GM21723 (cell line): Measurements from ENCODE around the gene CHD3.
A peak's percentile ranks its signal among the peaks of the same experiment; 100 is the strongest.

Source experiments
- ATAC-seq: cut with Tn5 transposase; IDR thresholded peaks from one replicate; pipeline ENCODE4 v1.9.1; 2021; ENCODE audit warnings: mild to moderate bottlenecking, moderate library complexity; ENCODE audit not compliant: unreplicated experiment

The CHD3 gene

DNA sequence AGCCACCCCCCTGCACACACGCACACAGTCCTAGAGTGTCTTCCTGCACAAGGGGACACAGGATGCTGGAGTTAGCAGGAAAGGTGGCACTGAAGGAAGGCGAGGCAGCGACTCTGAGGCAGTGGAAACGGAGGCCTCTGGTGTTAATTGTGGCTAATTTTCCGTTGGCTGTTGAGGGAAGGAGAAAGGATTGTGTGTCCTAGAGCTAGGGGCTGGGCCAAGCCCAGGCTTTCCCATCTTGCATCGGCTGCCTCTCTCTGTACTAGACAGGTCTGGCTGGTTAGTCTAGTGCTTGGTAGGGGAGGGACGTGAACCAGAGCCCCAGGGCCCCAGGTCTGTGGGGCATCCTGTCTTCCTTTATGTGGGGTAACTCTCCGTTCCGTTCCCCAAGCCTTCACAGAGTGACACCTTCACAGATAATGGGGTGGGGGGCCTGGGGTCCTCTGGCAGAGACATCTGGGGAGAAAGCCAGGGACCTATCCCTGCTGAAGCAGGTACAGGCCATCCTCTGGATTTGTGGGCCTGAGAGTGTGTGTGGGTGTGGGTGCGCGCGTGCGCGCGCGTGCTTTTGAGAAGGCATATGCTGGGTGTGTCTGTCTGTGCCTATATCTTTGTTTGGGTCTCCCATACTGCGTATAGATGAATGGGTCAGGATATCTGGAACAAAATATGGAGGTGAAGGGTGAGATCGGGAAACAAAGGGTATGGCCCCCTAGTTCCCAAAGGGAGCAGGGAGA, at the start of gene CHD3:
Gene CHD3, plus strand, starts transcription at position 606 of the 737 bp plus-strand sequence. CDS start 212 bp downstream, outside the sequence.
- ATAC-seq = no peak

DNA sequence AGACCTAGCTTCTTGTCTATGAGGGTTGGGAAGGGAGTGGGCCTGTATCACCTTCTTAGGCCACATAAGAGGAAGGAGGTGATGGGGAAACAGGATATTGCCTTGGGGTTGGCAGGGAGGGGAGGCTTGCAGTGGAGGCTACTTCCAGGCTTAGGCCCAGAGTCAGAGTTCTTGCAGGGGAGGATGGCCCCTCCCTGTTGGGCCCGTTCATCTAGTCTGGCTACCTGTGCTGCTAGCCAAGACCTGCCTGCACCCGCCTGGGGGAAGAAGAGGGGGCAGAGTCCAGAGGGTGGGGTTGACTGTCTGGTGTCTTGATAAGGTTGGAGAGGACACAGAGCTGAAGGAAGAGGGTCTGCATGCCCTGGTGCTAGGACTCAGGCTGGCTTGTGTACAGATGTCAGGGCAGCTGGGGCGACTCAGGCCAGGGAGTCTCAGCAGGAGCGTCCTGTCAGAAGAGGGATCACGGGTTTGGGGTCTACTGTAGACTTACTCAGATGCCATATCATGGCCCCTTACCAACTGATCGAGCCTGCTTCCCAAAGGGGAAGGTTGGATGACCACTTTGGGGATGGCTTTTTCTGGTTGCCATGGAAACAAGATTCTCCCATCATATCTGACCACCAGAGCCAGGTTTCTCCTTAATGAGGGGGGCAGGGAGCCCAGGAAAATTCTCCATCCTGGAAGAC, 49.3 kb upstream of the CHD3 start:
- no peak for ATAC-seq

DNA sequence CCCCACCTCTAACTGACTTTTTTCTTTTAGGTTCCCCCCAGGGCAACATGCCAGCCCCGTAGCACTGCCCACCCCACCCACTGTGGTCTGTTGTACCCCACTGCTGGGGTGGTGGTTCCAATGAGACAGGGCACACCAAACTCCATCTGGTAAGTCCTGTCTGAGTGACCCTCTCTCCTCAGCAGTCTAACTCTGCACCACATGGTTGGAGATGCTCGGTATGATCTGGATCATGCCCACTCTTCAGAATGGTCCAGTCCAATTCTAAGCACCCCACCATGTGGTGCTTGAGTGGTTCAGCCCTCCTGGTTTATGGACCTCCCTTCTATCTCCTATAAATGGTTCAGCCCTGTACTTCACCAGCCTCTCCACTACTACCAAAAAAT, 48.7 kb upstream of the CHD3 start:
- no peak for ATAC-seq

DNA sequence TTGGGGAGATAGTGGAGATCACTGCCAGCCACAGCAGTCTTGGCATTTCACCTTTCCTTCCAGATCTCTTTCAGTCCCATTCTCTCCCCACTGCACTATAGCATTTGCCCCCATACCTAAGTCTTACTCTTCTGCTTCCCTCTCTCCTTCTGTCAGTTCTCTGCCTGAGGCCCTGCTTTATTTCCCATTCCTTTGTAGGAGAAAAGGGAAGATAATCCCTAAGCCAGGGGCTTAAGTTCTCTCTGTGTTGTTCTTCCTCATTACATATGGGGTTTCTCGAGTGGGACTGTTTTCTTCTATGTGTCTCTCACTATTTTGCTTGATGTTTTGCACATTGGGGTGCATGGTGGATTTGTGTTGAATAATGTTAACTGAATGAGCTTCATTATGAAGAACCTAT, 48.1 kb upstream of the CHD3 start:
- ATAC-seq = no peak

DNA sequence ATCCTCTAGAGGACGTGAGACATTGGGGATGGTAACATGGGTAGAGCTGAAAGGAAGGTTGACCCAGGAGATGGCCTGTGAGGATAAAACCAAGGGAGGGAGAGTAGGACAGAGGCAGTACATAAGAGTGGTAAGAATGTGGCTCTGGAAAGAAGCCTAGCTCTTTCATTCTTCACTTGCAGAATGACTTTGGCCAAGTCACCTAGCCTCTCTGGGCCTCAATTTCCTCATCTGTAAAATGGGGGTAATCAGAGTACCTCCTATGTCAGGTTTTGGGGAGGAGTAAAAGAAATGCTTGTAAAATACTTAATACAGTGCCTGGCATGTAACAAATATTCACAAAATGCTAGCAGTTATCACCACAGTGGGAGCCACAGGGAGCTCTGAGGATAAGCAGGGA, 47.7 kb upstream of the CHD3 start:
- ATAC-seq = no peak

DNA sequence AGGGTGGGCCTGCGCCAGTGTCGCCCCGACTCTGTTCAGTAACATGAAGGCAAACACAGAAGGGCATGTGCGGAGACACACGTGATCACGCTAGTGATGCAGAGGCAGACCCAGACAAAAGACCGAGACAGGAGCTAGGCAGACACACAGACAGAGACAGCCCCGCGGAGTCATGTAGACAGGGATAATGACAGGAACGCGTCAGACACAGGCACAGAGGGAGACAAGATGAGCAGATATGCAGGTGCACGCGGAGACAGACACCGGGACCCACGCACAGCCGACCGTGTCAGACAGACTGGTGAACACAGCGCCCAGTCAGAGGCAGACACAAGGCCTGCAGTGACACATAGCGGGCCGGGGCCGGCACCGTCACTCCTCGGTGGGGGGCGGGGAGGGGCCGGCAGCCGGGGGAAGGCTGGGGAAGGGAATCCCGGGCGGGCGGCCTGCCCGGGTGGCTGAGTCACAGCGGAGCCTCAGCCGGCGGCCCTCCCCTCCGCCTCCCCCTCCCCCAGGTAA, 47.1 kb upstream of the CHD3 start:
- ATAC-seq = no peak

DNA sequence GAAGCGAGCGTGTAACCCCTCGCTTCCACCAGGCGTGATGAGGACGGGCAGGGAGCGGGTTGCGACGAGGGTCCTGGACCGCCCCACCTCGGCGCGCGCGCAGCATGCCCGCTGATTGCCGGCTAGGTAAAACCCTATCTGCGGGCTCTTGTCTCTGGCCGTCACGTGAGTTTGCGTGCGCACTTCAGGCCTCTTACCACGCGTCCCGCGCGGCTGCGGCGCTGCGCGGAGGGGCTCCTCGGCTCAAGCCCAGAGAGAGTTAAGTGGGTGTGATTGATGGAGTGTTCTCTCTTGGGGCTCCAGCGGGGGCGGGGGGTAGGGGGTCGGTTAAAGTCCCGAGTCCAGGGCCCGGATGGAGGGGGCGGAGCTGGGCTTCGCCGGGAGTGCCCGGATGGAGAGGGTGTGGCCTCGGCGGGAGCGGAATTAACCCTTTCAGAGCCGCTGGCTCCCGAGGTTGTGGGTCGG, 46.6 kb upstream of the CHD3 start:
- ATAC-seq = no peak

DNA sequence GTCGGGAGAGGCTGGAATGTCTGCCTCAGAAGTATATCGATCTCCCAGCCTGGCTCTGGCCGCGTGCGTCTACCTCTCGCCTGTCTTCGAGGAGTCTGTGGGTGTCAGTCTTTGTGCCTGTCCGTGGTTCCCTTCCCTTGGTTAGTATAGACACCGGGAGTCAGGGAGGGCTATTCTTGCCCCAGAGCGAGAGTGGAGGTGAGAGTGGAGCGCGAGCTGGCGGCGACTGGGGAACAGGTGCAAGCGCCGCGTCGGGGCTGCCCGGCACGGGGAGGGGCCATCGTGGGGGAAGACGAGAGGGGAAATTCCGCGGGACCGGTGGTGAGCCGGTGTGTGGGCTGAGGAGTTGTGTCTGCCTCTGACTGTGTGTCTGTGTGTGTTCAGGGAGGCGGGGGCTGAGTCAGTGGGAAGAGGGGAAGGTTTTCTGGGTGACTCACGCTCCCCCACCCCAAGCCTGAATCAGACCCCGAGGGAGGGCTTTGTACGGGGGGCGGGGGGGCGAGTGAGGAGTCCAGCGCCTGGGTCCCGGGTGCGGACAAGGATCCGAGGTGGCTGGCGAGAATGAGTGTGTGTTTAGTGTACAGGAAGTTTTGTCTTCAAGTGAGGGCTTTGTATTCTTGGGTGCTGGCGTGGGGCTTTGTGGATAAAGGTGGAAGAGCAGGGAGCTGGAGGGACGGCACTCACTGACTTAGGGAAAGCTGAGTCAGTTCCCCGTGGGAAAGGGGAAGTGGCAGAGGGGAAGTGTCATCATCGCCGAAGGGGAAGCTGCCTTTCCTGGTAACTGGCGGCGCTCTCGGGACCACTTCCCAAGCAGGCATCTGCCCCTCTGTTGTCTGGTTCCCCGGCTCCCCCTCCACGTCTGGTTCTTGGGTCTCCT, 46.0 kb upstream of the CHD3 start:
- no peak for ATAC-seq

DNA sequence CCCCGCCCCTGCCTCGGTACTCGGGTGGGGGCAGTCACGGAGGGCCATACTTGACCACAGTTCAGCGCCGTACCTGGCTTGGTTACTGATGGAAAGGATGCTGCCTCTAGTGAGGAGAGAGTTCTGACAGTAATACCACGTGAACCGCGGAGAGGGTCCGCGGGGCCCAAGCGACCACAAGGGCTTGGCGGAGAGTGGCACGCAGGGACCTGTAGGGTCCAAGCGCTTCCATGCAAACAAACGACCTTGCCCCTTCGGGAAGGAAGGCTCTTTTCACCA, 45.4 kb upstream of the CHD3 start:
- no peak for ATAC-seq

DNA sequence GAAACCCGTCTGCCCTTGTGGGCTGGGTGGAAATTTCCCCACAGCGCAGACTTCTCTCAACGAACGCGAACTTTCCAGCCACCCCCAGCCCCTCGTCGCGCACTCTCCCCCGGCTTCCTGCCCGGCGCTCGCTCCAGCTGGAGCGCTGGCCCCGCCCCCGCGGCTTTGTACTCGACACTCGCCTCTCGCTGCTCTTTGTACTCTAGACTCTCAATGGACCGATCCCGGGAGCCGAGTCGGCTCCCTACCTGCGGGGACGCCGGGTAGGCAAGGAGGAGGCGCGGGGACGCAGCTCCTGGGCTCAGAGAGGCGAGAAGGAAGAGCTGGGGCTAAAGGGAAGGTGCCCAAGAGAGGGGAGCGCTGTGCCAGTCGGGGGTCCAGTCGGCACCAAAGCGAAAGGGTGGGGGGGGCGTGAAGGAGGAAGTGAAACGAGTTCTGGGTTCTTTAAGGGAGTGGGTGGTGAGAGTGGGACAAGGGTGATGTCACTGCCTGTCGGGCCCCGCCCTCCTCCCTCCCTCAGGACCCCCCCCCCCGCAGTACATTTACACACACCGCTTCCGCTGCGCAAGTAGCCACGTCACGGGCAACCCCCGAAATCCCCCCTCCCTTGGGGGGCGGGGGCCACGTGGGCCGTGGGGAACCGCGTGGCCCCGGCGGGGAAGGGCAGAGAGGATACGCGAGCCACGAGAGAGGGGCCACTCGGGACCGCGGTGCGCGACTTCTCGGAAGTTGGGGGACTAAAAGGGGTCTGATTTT, 44.9 kb upstream of the CHD3 start:
- peak; percentile 27 for ATAC-seq

DNA sequence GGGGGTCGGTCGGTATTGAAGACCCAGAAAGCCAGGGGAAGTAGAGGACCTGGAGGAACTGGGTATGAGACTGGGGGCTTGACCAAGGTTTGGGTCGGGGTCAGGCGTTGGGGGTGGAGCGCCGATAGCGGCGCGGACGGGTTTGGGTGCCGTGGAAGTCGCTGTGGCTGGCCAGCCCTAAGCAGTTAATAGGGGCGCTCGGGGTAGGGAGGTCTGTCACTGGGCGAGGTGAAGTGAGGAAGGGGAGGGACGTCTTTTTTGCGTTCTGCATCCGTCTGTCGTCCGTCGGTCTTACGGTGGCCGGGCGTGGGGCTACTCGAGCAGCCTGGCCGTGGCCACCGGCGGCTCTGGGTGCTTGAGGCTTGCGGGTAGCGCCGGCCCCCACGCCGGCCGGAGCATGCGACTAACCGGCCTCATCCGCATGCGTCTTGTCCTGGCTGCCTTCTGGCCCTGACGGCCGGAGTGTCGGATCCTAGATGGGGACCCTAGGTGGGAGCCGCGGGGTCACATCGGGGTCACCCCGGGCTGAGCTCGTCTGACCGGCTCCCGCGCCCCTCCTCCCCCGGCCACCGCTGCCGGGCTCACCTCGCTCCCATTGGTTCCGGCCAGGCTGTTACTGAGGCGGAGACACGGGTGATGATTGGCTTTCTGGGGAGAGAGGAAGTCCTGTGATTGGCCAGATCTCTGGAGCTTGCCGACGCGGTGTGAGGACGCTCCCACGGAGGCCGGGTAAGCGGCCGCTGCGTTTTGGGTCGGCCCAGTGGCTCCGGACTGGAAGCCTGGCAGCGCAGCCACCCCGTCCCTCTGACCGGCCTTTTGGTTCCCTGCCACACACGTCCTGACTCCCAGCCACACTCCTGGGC, 44.1 kb upstream of the CHD3 start:
- ATAC-seq = peak; percentile 48

DNA sequence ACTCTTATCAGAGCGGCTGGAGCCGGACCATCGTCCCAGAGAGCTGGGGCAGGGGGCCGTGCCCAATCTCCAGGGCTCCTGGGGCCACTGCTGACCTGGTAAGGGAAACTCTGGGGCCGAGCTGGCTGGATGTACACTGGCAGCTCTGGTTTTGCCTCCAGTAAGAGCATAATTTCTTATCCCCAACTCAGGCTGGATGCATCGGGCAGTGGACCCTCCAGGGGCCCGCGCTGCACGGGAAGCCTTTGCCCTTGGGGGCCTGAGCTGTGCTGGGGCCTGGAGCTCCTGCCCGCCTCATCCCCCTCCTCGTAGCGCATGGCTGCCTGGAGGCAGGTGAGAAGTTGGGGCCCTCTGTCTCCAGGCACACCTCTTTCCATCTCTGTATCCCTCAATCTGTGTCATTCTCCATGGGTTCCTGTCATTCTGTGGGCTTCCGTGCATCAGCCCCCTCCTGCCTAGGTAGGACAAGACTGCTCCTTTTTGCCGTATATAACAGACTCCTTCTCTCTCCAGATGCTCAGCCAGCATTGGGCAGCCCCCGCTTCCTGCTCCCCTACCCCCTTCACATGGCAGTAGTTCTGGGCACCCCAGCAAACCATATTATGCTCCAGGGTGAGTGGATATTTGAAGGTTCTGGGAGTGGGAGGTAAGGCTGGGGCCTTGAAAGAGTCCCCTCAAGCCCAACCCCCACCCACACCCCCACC, 43.1 kb upstream of the CHD3 start:
- no peak for ATAC-seq

DNA sequence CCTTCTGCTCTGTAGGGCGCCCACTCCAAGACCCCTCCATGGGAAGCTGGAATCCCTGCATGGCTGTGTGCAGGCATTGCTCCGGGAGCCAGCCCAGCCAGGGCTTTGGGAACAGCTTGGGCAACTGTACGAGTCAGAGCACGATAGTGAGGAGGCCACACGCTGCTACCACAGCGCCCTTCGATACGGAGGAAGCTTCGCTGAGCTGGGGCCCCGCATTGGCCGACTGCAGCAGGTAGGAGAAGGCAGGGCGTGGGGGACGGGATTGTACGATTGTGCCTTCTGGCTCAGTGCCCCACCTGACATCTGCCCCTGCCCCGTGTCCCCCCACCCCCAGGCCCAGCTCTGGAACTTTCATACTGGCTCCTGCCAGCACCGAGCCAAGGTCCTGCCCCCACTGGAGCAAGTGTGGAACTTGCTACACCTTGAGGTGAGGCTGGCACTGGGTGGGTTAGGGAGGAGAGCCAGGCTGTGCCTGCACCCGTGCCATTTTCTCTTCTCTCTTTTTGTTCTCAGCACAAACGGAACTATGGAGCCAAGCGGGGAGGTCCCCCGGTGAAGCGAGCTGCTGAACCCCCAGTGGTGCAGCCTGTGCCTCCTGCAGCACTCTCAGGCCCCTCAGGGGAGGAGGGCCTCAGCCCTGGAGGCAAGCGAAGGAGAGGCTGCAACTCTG, 42.4 kb upstream of the CHD3 start:
- ATAC-seq = no peak

DNA sequence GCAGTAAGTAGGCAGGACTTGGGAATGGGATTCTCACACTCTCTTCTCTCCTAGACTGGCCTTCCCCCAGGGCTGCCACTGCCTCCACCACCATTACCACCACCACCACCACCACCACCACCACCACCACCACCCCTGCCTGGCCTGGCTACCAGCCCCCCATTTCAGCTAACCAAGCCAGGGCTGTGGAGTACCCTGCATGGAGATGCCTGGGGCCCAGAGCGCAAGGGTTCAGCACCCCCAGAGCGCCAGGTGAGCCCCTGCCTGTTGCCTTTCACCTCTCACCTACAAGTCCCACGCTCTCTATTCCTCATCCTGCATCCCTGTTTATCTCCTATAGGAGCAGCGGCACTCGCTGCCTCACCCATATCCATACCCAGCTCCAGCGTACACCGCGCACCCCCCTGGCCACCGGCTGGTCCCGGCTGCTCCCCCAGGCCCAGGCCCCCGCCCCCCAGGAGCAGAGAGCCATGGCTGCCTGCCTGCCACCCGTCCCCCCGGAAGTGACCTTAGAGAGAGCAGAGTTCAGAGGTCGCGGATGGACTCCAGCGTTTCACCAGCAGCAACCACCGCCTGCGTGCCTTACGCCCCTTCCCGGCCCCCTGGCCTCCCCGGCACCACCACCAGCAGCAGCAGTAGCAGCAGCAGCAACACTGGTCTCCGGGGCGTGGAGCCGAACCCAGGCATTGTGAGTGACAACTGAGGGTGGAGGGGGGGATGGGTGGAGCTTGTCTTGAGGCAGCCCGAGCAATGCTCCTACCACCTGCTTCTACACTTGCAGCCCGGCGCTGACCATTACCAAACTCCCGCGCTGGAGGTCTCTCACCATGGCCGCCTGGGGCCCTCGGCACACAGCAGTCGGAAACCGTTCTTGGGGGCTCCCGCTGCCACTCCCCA, 41.6 kb upstream of the CHD3 start:
- no peak for ATAC-seq

DNA sequence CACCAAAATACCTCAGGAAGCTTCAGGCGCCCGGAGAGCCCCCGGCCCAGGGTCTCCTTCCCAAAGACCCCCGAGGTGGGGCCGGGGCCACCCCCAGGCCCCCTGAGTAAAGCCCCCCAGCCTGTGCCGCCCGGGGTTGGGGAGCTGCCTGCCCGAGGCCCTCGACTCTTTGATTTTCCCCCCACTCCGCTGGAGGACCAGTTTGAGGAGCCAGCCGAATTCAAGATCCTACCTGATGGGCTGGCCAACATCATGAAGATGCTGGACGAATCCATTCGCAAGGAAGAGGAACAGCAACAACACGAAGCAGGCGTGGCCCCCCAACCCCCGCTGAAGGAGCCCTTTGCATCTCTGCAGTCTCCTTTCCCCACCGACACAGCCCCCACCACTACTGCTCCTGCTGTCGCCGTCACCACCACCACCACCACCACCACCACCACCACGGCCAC, 40.4 kb upstream of the CHD3 start:
- ATAC-seq = no peak

DNA sequence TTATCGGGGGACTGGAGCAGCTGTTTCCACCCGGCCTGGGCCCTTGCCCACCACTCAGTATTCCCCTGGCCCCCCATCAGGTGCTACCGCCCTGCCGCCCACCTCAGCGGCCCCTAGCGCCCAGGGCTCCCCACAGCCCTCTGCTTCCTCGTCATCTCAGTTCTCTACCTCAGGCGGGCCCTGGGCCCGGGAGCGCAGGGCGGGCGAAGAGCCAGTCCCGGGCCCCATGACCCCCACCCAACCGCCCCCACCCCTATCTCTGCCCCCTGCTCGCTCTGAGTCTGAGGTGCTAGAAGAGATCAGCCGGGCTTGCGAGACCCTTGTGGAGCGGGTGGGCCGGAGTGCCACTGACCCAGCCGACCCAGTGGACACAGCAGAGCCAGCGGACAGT, 39.9 kb upstream of the CHD3 start:
- no peak for ATAC-seq

DNA sequence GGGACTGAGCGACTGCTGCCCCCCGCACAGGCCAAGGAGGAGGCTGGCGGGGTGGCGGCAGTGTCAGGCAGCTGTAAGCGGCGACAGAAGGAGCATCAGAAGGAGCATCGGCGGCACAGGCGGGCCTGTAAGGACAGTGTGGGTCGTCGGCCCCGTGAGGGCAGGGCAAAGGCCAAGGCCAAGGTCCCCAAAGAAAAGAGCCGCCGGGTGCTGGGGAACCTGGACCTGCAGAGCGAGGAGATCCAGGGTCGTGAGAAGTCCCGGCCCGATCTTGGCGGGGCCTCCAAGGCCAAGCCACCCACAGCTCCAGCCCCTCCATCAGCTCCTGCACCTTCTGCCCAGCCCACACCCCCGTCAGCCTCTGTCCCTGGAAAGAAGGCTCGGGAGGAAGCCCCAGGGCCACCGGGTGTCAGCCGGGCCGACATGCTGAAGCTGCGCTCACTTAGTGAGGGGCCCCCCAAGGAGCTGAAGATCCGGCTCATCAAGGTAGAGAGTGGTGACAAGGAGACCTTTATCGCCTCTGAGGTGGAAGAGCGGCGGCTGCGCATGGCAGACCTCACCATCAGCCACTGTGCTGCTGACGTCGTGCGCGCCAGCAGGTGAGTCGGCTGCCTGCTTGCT, 39.3 kb upstream of the CHD3 start:
- no peak for ATAC-seq
